ENCODE data around the gene KRT13. TPM values are rescaled to one million over a fixed set of nuclear protein-coding genes. Genes with fewer than 3 reads are reported as not detected.

The KRT13 gene
- total RNA-seq, 1 experiment from 2014 or later = 1.4 TPM

GRCh38 chr17:41542357-41542756, 36.9 kb upstream of the KRT13 start:
- no peak overlapping the region for H3K27ac ChIP-seq (ENCODE audit: low read length)
- H3K9me2 ChIP-seq (replicated peaks; ENCODE audit: low read length) = no peaks in the 10 kb centered on the region
- H2AFZ ChIP-seq (ENCODE audit: low read length) = no peak overlapping the region
- ATAC-seq (no peak), DNase-seq (no peak)
- H4K20me1 ChIP-seq (ENCODE audit: low read length) = no peaks in the 10 kb centered on the region
- no peaks in the 10 kb centered on the region for H3K36me3 ChIP-seq (ENCODE audit: low read depth, low read length)
- H3K27me3 ChIP-seq (ENCODE audit: low read length) = no peaks in the 10 kb centered on the region
- no peak overlapping the region for H3K9ac ChIP-seq (ENCODE audit: low read length)
- no TSS peak for BruUV-seq (replicated peaks)
- H3K9me3 ChIP-seq (ENCODE audit: low read length) = no peaks in the 10 kb centered on the region
- intact Hi-C loops (cut with micrococcal nuclease) = loop anchor here (10.0 kb wide), 1 partner anchor 738 kb away; no protein-coding TSS in a partner anchor
- CTCF ChIA-PET = interaction anchor here (0.6 kb wide), 1 partner anchor 21 kb away, joined by 6 read pairs; no protein-coding TSS in a partner anchor
- POLR2A ChIA-PET (ENCODE audit: unreplicated experiment) = interaction anchor here (0.6 kb wide), 1 partner anchor 652 kb away, joined by 5 read pairs; no protein-coding TSS in a partner anchor
- 0 out of 2 replicates have a peak, but pooled peaks cover 5% of the 10 kb centered on the region for H3K79me2 ChIP-seq (ENCODE audit: low read length)
- H3K4me1 ChIP-seq (ENCODE audit: insufficient read depth, low read length) = peaks cover 62% of the 10 kb centered on the region
- H3F3A ChIP-seq (ENCODE audit: low read length, unreplicated experiment) = no peaks in the 10 kb centered on the region
- H3K4me2 ChIP-seq (ENCODE audit: low read length) = no peak overlapping the region
- no peak for TF ChIP-seq CTCF (conservative IDR thresholded peaks at IDR 0.05; ENCODE audit: low read depth, low read length)
- H3K4me3 ChIP-seq (ENCODE audit: low read length) = no peak overlapping the region

GRCh38 chr17:41540921-41541625, 35.7 kb upstream of the KRT13 start:
- POLR2A ChIA-PET (ENCODE audit: unreplicated experiment) = interaction anchor here (0.6 to 0.8 kb wide), 3 partner anchors 11 to 621 kb away, joined by 4 to 6 read pairs (median 5); no protein-coding TSS in a partner anchor
- H3K36me3 ChIP-seq (ENCODE audit: low read depth, low read length) = no peaks in the 10 kb centered on the region
- peak overlapping the region; percentile 69 for H3K4me2 ChIP-seq (ENCODE audit: low read length)
- intact Hi-C loops (cut with micrococcal nuclease) = loop anchor here (10.0 kb wide), 1 partner anchor 736 kb away; no protein-coding TSS in a partner anchor
- H3K9me2 ChIP-seq (replicated peaks; ENCODE audit: low read length) = no peaks in the 10 kb centered on the region
- no peaks in the 10 kb centered on the region for H3K9me3 ChIP-seq (ENCODE audit: low read length)
- peak; percentile 82 for ATAC-seq
- H3K4me1 ChIP-seq (ENCODE audit: insufficient read depth, low read length) = peaks cover 64% of the 10 kb centered on the region
- peak overlapping the region; percentile 28; the same call in 1 of the 2 replicates for H3K4me3 ChIP-seq (ENCODE audit: low read length)
- H3K79me2 ChIP-seq (ENCODE audit: low read length) = 0 out of 2 replicates have a peak, but pooled peaks cover 5% of the 10 kb centered on the region
- CTCF ChIA-PET = no interaction called here
- TF ChIP-seq EZH2 (IDR thresholded peaks at IDR 0.05; ENCODE audit: low read length, unreplicated experiment) = no peak
- no peak for TF ChIP-seq EZH2phosphoT487 (IDR thresholded peaks at IDR 0.05; ENCODE audit: borderline replicate concordance, low read length)
- TF ChIP-seq CTCF (conservative IDR thresholded peaks at IDR 0.05; ENCODE audit: low read depth, low read length) = no peak
- peak overlapping the region; percentile 45; the same call in 1 of the 2 replicates for H3K9ac ChIP-seq (ENCODE audit: low read length)
- H3K27ac ChIP-seq (ENCODE audit: low read length) = peak overlapping the region; percentile 85
- DNase-seq = peak; percentile 83
- H3F3A ChIP-seq (ENCODE audit: low read length, unreplicated experiment) = no peaks in the 10 kb centered on the region
- H3K27me3 ChIP-seq (ENCODE audit: low read length) = no peaks in the 10 kb centered on the region
- H4K20me1 ChIP-seq (ENCODE audit: low read length) = no peaks in the 10 kb centered on the region
- no TSS peak for BruUV-seq (replicated peaks)
- no peak overlapping the region for H2AFZ ChIP-seq (ENCODE audit: low read length)

All from PC-3 (cell line).